A549 (cell line): Measurements from ENCODE around the gene SLC2A8. TPM values are rescaled to one million over a fixed set of nuclear protein-coding genes. Genes with fewer than 3 reads are reported as not detected.

Experiments used
- ATAC-seq, 2 experiments: fragments of 200-7000 bp in 1 of 2; fragments of >200 bp in 1 of 2; cut with Nextera tagmentation in 1 of 2; cut with Tn5 transposase in 1 of 2; 3 replicates each; pipeline versions ENCODE4 v1.8.0 to v1.9.1; 2018 to 2020; ENCODE audit warnings: mild to moderate bottlenecking in 1 of 2, moderate library complexity in 1 of 2
- CTCF ChIA-PET: fragments of 300-600 bp; sonication (Branson Sonifier 250); formaldehyde crosslinking; extraction: SDS; loops from one replicate; lab custom pipeline; 2021; ENCODE audit warnings: antibody characterized with exemption, inconsistent platforms; lab: Yijun Ruan, JAX
- POLR2A ChIA-PET: fragments of 350-600 bp; formaldehyde crosslinking; extraction: SDS; loops from one replicate; lab custom pipeline; 2021; ENCODE audit warnings: antibody characterized with exemption, inconsistent platforms; lab: Yijun Ruan, JAX
- DNase-seq, 2 experiments: peaks; one replicate each; pipeline versions ENCODE4 v3.0.0 to v3.0.0-alpha.2; 2011 to 2016; ENCODE audit warnings: low read depth in 1 of 2, low spot score in 1 of 2
- FAIRE-seq: peaks from 2 replicates; lab custom pipeline; 2011; peaks lifted over from hg19 to GRCh38; lab: Jason Lieb, UNC
- H3K27ac ChIP-seq, 2 experiments: fragments of >200 bp; sonication (Bioruptor Twin); formaldehyde crosslinking; 3 replicates each; pipeline ENCODE4 v1.5.1; 2016 to 2017
- H3K4me1 ChIP-seq: fragments of >200 bp; sonication (Bioruptor Twin); formaldehyde crosslinking; 3 replicates; pipeline ENCODE4 v1.6.1; 2016
- H3K4me2 ChIP-seq: fragments of >200 bp; sonication (Bioruptor Twin); formaldehyde crosslinking; 3 replicates; pipeline ENCODE4 v1.6.1; 2016
- H3K4me3 ChIP-seq: fragments of >200 bp; sonication (Bioruptor Twin); formaldehyde crosslinking; 3 replicates; pipeline ENCODE4 v1.5.1; 2016
- H3K9me3 ChIP-seq: fragments of >200 bp; sonication (Bioruptor Twin); formaldehyde crosslinking; 3 replicates; pipeline ENCODE4 v1.6.1; 2016
- CBX8 ChIP-seq: fragments of 200-600 bp; sonication (generic); IDR thresholded peaks from 2 replicates; pipeline ENCODE4 v1.6.1; 2016
- EHMT2 ChIP-seq: fragments of 200-600 bp; sonication (generic); IDR thresholded peaks from 2 replicates; pipeline ENCODE4 v1.6.1; 2016; ENCODE audit warnings: antibody characterized with exemption, low read depth, mild to moderate bottlenecking, moderate library complexity
- ESRRA ChIP-seq: fragments of 150-350 bp; IDR thresholded peaks from 2 replicates; pipeline ENCODE4 v1.6.1; 2014; ENCODE audit warnings: mild to moderate bottlenecking, low read length, borderline replicate concordance
- FOSB ChIP-seq: fragments of 250-450 bp; sonication (Bioruptor Pico); IDR thresholded peaks from 2 replicates; pipeline ENCODE4 v1.5.0; 2020; ENCODE audit warnings: mild to moderate bottlenecking, moderate library complexity
- FOSL2 ChIP-seq, 2 experiments: fragments of 450-650 bp in 1 of 2; fragments of >200 bp in 1 of 2; sonication (Bioruptor Twin) in 1 of 2; formaldehyde crosslinking; IDR thresholded peaks; 2 replicates each; pipeline versions ENCODE4 v1.5.0 to v1.6.1; 2016 to 2020; ENCODE audit warnings: mild to moderate bottlenecking in 1 of 2, moderate library complexity in 1 of 2
- FOXS1 ChIP-seq: fragments of 250-450 bp; sonication (Bioruptor Pico); IDR thresholded peaks from 2 replicates; pipeline ENCODE4 v1.5.0; 2020; ENCODE audit warnings: mild to moderate bottlenecking, moderate library complexity
- JUN ChIP-seq, 2 experiments: fragments of >200 bp; sonication (Bioruptor Twin); formaldehyde crosslinking; IDR thresholded peaks; 2 replicates in 1 of 2; 3 replicates in 1 of 2; pipeline ENCODE4 v1.6.1; 2016 to 2017
- KDM1A ChIP-seq: fragments of 200-600 bp; sonication (generic); IDR thresholded peaks from 2 replicates; pipeline ENCODE4 v1.6.1; 2016; ENCODE audit warnings: low read depth, mild to moderate bottlenecking
- KDM5A ChIP-seq: fragments of 200-600 bp; sonication (generic); IDR thresholded peaks from 2 replicates; pipeline ENCODE4 v1.6.1; 2016; ENCODE audit warnings: antibody characterized with exemption, mild to moderate bottlenecking
- MAFK ChIP-seq: fragments of 450-650 bp; IDR thresholded peaks from 2 replicates; pipeline ENCODE4 v1.6.1; 2014; ENCODE audit not compliant: partially characterized antibody
- MYC ChIP-seq: IDR thresholded peaks from 2 replicates; pipeline ENCODE4 v1.6.1; 2012; ENCODE audit warnings: mild to moderate bottlenecking, inconsistent platforms, low read length, improper control_type of control experiment, borderline replicate concordance
- NFE2L2 ChIP-seq: fragments of 150-350 bp; conservative IDR thresholded peaks from 2 replicates; pipeline ENCODE4 v1.6.1; 2014; ENCODE audit warnings: low read length
- NR3C1 ChIP-seq: fragments of >200 bp; sonication (Bioruptor Twin); formaldehyde crosslinking; IDR thresholded peaks from 3 replicates; pipeline ENCODE4 v1.6.1; 2017
- POLR2A ChIP-seq: IDR thresholded peaks from 2 replicates; pipeline ENCODE4 v1.6.1; 2012; ENCODE audit warnings: mild to moderate bottlenecking, low read length
- POLR2AphosphoS2 ChIP-seq: conservative IDR thresholded peaks from 2 replicates; pipeline ENCODE4 v1.6.1; 2012; ENCODE audit warnings: low read length, improper control_type of control experiment, inconsistent platforms
- RAD21 ChIP-seq, 2 experiments: fragments of >200 bp in 1 of 2; sonication (Bioruptor Twin) in 1 of 2; formaldehyde crosslinking in 1 of 2; IDR thresholded peaks in 1 of 2; conservative IDR thresholded peaks in 1 of 2; 2 replicates in 1 of 2; 3 replicates in 1 of 2; pipeline ENCODE4 v1.6.1; 2012 to 2018; ENCODE audit warnings: inconsistent platforms in 1 of 2
- RNF2 ChIP-seq: fragments of 200-600 bp; sonication (generic); IDR thresholded peaks from 2 replicates; pipeline ENCODE4 v1.6.1; 2016; ENCODE audit warnings: low read depth, mild to moderate bottlenecking, antibody characterized with exemption, moderate library complexity, borderline replicate concordance
- SMC3 ChIP-seq: fragments of >200 bp; sonication (Bioruptor Twin); formaldehyde crosslinking; IDR thresholded peaks from 3 replicates; pipeline ENCODE4 v1.6.1; 2018; ENCODE audit warnings: inconsistent platforms
- TP53 ChIP-seq: fragments of 250-450 bp; sonication (Bioruptor Pico); IDR thresholded peaks from 2 replicates; pipeline ENCODE4 v1.5.0; 2021; ENCODE audit warnings: mild to moderate bottlenecking, moderate library complexity
- ZFP36 ChIP-seq: fragments of 450-650 bp; IDR thresholded peaks from 2 replicates; pipeline ENCODE4 v1.6.1; 2014; ENCODE audit warnings: borderline replicate concordance; ENCODE audit not compliant: partially characterized antibody
- ZSCAN20 ChIP-seq: fragments of 250-450 bp; sonication (Bioruptor Pico); IDR thresholded peaks from 2 replicates; pipeline ENCODE4 v1.8.0; 2022; ENCODE audit warnings: mild to moderate bottlenecking, moderate library complexity
- WGBS: methylation state at CpG from one replicate; pipeline ENCODE4 v1.1.6; 2017; ENCODE audit errors: missing lambda C conversion rate; 5-methylcytosine and 5-hydroxymethylcytosine counted together
- polyA plus RNA-seq, 4 experiments: library from polyadenylated mRNA; depleted of rRNA in 3 of 4; stranded (reverse); fragments of >200 nt; fragmentation: RNase III in 1 of 4; extraction: RNeasy Plus Mini Kit Qiagen cat#74134 plus additional on column Dnase treatment in 1 of 4; gene quantifications; 2 replicates in 3 of 4; 3 replicates in 1 of 4; pipeline ENCODE4 v1.2.3, GENCODE V29; 2011 to 2017
- TF ChIP-seq, protein P1 (sequence below): fragments of 150-350 bp; IDR thresholded peaks from 2 replicates; pipeline ENCODE4 v1.6.1; 2014; ENCODE audit warnings: low read depth, mild to moderate bottlenecking, low read length
- TF ChIP-seq, protein P2 (sequence below): fragments of 250-450 bp; sonication (Bioruptor Pico); IDR thresholded peaks from 2 replicates; pipeline ENCODE4 v1.5.0; 2021; ENCODE audit warnings: mild to moderate bottlenecking, moderate library complexity, borderline replicate concordance
- TF ChIP-seq, protein P3 (sequence below): fragments of 250-450 bp; sonication (Bioruptor Pico); IDR thresholded peaks from 2 replicates; pipeline ENCODE4 v1.5.0; 2020; ENCODE audit warnings: low read depth, mild to moderate bottlenecking, moderate library complexity
- TF ChIP-seq, protein P4 (sequence below): fragments of >200 bp; sonication (Bioruptor Twin); formaldehyde crosslinking; IDR thresholded peaks from 3 replicates; pipeline ENCODE4 v1.5.1; 2016

The SLC2A8 gene
- polyA plus RNA-seq, 2 of the 4 experiments (the other 2 are of a cell fraction) = 7.3 to 16.0 TPM

DNA sequence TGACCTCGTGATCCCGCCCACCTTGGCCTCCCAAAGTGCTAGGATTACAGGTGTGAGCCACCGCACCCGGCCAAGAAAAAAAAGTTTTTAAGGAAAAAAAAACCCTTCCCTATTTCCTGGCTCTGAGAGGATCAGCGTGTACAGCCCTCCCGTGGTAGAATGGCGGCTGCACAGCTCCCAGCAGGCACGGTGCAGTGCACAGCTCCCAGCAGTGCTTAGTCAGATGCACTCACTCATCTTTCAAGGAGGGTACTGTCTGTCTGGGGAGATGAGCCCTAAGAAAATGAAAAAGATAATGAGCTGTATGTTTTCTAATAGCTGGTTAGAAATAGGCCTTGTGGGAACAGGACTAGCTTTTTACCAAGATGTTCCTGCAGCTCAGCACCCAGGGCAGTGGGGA, 36.7 kb upstream of the SLC2A8 start:
- DNase-seq = no peak
- POLR2A ChIA-PET = no interaction called here
- Histone ChIP-seq H3K4me3 (no peak overlapping the region), H3K27ac (no peak overlapping the region), H3K4me2 (no peak overlapping the region), H3K9me3 (no peaks in the 10 kb centered on the region), H3K4me1 (no peaks in the 10 kb centered on the region)
- 91% methylated on average over 8 of the region's 8 CpGs for WGBS
- ATAC-seq = no peak
- CTCF ChIA-PET = interaction anchor here (0.7 to 2.9 kb wide), 13 partner anchors 10 to 147 kb away, joined by 3 to 20 read pairs (median 4); partner anchors contain the start of gene SLC2A8
- no peak for FAIRE-seq
- no peak for TF ChIP-seq FOSL2 (IDR thresholded peaks at IDR 0.05)
- no peak for TF ChIP-seq FOSL2 (CRISPR knock-in tag; IDR thresholded peaks at IDR 0.05)
- TF ChIP-seq KDM1A = no peak
- TF ChIP-seq NR3C1 = no peak
- TF ChIP-seq CBX8 = no peak
- TF ChIP-seq, protein P1, sequence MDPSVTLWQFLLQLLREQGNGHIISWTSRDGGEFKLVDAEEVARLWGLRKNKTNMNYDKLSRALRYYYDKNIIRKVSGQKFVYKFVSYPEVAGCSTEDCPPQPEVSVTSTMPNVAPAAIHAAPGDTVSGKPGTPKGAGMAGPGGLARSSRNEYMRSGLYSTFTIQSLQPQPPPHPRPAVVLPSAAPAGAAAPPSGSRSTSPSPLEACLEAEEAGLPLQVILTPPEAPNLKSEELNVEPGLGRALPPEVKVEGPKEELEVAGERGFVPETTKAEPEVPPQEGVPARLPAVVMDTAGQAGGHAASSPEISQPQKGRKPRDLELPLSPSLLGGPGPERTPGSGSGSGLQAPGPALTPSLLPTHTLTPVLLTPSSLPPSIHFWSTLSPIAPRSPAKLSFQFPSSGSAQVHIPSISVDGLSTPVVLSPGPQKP = no peak
- no peak for TF ChIP-seq ZFP36
- no peak for TF ChIP-seq FOXS1 (CRISPR knock-in tag)
- no peak for TF ChIP-seq RNF2
- no peak for TF ChIP-seq KDM5A
- TF ChIP-seq JUN (IDR thresholded peaks at IDR 0.05) = no peak
- TF ChIP-seq ZSCAN20 (CRISPR knock-in tag) = no peak

DNA sequence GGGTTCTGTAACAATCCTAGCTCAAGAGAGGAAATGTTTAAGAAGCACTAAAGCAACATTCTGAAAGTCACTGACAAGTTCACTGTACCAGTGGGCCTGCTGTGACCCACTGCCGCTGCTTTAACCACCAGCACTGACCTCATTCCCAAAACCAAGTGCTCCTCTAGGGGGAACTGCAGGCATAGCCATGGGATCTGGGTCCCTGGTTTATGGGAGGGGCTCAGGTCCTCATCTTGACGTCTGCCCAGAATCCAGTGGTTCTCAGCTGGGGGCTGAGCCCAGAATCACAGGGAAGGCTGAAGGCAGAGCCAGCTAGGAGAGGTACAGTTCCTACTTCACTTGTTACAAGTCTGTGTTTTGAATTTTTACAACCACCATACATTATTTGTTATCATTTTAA, 36.1 kb upstream of the SLC2A8 start:
- CTCF ChIA-PET = interaction anchor here (0.7 to 2.9 kb wide), 13 partner anchors 11 to 148 kb away, joined by 3 to 20 read pairs (median 4); partner anchors contain the start of gene SLC2A8
- DNase-seq = peak; percentile 38 to 40

DNA sequence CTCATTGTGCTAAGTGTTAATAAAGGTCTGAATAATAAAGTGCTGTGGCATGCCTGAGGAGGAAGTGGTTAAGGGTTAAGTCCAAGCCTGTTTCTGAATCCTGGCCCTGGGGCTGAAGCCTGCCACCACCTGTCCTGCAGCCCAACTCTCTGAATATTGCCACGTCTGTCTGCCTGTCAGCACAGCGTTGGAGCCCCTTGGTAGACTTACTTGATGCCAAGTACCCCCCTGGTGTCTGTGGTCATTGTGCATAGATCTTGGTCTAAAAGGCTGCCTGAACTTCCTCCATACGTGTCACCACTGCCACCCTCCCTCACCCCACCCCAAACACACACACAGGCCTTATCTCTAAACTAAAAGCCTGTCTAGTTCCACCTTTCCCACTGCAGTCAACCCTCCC, 35.4 kb upstream of the SLC2A8 start:
- DNase-seq = no peak
- ChIA-PET CTCF (interaction anchor here (1.1 to 2.9 kb wide), 9 partner anchors 10 to 145 kb away, joined by 3 to 20 read pairs (median 5); partner anchors contain the start of gene SLC2A8), POLR2A (no interaction called here)
- FAIRE-seq = no peak
- Histone ChIP-seq H3K4me3 (no peak overlapping the region), H3K4me2 (no peak overlapping the region), H3K9me3 (no peaks in the 10 kb centered on the region), H3K27ac (0 out of 6 replicates have a peak overlapping the region, but pooled peaks of 1 of the 2 experiments have one; percentile 8), H3K4me1 (no peaks in the 10 kb centered on the region)
- 85% methylated on average over 2 of the region's 3 CpGs for WGBS
- no peak for ATAC-seq
- TF ChIP-seq MYC = no peak
- TF ChIP-seq, protein P2, sequence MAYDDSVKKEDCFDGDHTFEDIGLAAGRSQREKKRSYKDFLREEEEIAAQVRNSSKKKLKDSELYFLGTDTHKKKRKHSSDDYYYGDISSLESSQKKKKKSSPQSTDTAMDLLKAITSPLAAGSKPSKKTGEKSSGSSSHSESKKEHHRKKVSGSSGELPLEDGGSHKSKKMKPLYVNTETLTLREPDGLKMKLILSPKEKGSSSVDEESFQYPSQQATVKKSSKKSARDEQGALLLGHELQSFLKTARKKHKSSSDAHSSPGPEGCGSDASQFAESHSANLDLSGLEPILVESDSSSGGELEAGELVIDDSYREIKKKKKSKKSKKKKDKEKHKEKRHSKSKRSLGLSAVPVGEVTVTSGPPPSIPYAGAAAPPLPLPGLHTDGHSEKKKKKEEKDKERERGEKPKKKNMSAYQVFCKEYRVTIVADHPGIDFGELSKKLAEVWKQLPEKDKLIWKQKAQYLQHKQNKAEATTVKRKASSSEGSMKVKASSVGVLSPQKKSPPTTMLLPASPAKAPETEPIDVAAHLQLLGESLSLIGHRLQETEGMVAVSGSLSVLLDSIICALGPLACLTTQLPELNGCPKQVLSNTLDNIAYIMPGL (CRISPR knock-in tag) = no peak
- TF ChIP-seq NFE2L2 = no peak
- no peak for TF ChIP-seq ESRRA
- TF ChIP-seq RAD21 (conservative IDR thresholded peaks at IDR 0.05 in 1 of 2, IDR thresholded peaks at IDR 0.05 in 1 of 2) = no peak
- TF ChIP-seq MAFK = no peak
- TF ChIP-seq, protein P3, sequence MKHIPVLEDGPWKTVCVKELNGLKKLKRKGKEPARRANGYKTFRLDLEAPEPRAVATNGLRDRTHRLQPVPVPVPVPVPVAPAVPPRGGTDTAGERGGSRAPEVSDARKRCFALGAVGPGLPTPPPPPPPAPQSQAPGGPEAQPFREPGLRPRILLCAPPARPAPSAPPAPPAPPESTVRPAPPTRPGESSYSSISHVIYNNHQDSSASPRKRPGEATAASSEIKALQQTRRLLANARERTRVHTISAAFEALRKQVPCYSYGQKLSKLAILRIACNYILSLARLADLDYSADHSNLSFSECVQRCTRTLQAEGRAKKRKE (CRISPR knock-in tag) = no peak
- TF ChIP-seq, protein P1 = no peak
- TF ChIP-seq TP53 (CRISPR knock-in tag) = no peak
- no peak for TF ChIP-seq RNF2
- no peak for TF ChIP-seq KDM5A

More for the DNA sequence above, 36.1 kb upstream of the SLC2A8 start:
- ATAC-seq = peak; percentile 90 to 91
- no peak overlapping the region for H3K4me3 ChIP-seq
- no peak overlapping the region for H3K4me2 ChIP-seq
- no peaks in the 10 kb centered on the region for H3K9me3 ChIP-seq
- FAIRE-seq = no peak
- POLR2A ChIA-PET = no interaction called here
- WGBS = 53% methylated on average over 2 of the region's 2 CpGs
- TF ChIP-seq POLR2A = no peak
- TF ChIP-seq POLR2AphosphoS2 = no peak
- TF ChIP-seq EHMT2 = no peak
- TF ChIP-seq SMC3 = peak; percentile 34; the same call in 1 of the 3 replicates
- TF ChIP-seq FOSB (CRISPR knock-in tag) = no peak
- no peak for TF ChIP-seq MYC
- no peak for TF ChIP-seq NFE2L2
- TF ChIP-seq, protein P4, sequence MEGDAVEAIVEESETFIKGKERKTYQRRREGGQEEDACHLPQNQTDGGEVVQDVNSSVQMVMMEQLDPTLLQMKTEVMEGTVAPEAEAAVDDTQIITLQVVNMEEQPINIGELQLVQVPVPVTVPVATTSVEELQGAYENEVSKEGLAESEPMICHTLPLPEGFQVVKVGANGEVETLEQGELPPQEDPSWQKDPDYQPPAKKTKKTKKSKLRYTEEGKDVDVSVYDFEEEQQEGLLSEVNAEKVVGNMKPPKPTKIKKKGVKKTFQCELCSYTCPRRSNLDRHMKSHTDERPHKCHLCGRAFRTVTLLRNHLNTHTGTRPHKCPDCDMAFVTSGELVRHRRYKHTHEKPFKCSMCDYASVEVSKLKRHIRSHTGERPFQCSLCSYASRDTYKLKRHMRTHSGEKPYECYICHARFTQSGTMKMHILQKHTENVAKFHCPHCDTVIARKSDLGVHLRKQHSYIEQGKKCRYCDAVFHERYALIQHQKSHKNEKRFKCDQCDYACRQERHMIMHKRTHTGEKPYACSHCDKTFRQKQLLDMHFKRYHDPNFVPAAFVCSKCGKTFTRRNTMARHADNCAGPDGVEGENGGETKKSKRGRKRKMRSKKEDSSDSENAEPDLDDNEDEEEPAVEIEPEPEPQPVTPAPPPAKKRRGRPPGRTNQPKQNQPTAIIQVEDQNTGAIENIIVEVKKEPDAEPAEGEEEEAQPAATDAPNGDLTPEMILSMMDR = peak; percentile 31; the same call in 2 of the 3 replicates
- peak; percentile 52 to 71; a peak in 4 of 5 replicates for TF ChIP-seq RAD21 (conservative IDR thresholded peaks at IDR 0.05 in 1 of 2, IDR thresholded peaks at IDR 0.05 in 1 of 2)
- no peak for TF ChIP-seq MAFK
- 0 out of 6 replicates have a peak overlapping the region, but pooled peaks of 1 of the 2 experiments have one; percentile 8 for H3K27ac ChIP-seq
- no peaks in the 10 kb centered on the region for H3K4me1 ChIP-seq
